DOHH2 (cell line): ENCODE results near the gene PCBP3.

Experiments used
- H3F3A ChIP-seq: fragments of 200-600 bp; sonication (generic), shearing (Covaris generic); 2 replicates; pipeline ENCODE4 v1.6.0; 2016; ENCODE audit warnings: antibody characterized with exemption, mild to moderate bottlenecking; ENCODE audit not compliant: control insufficient read depth, insufficient read depth
- H3K27ac ChIP-seq: fragments of 200-600 bp; sonication (generic); 2 replicates; pipeline ENCODE4 v1.5.1; 2014; ENCODE audit warnings: low read depth, mild to moderate bottlenecking, low read length, moderate library complexity
- H3K27me3 ChIP-seq: fragments of 200-600 bp; sonication (generic); 2 replicates; pipeline ENCODE4 v1.6.1; 2014; ENCODE audit warnings: mild to moderate bottlenecking, low read length, mixed read lengths; ENCODE audit not compliant: control insufficient read depth
- H3K36me3 ChIP-seq: fragments of 200-600 bp; sonication (generic); 2 replicates; pipeline ENCODE4 v1.6.1; 2014; ENCODE audit warnings: mild to moderate bottlenecking, low read length, moderate library complexity, mixed read lengths; ENCODE audit not compliant: control insufficient read depth
- H3K4me1 ChIP-seq: fragments of 200-600 bp; sonication (generic); 2 replicates; pipeline ENCODE4 v1.6.1; 2014; ENCODE audit warnings: mild to moderate bottlenecking, low read length, mixed read lengths; ENCODE audit not compliant: control insufficient read depth
- H3K4me2 ChIP-seq: fragments of 200-600 bp; sonication (generic); 2 replicates; pipeline ENCODE4 v1.6.0; 2014; ENCODE audit warnings: mild to moderate bottlenecking, low read length, moderate library complexity
- H3K4me3 ChIP-seq: fragments of 200-600 bp; sonication (generic); 2 replicates; pipeline ENCODE4 v1.5.1; 2014; ENCODE audit warnings: mild to moderate bottlenecking, low read length, mixed read lengths
- H3K79me2 ChIP-seq: fragments of 200-600 bp; sonication (generic); 2 replicates; pipeline ENCODE4 v1.6.1; 2014; ENCODE audit warnings: mild to moderate bottlenecking, low read length, mixed read lengths; ENCODE audit not compliant: control insufficient read depth
- H3K9me2 ChIP-seq: fragments of 200-600 bp; sonication (generic); replicated peaks from 2 replicates; pipeline ENCODE4 v1.6.1; 2014; ENCODE audit warnings: mild to moderate bottlenecking, low read length, mixed read lengths; ENCODE audit not compliant: control insufficient read depth
- H3K9me3 ChIP-seq: fragments of 200-600 bp; sonication (generic); 2 replicates; pipeline ENCODE4 v1.6.1; 2014; ENCODE audit warnings: antibody characterized with exemption, low read length, mixed read lengths; ENCODE audit not compliant: control insufficient read depth, insufficient read depth
- H4K20me1 ChIP-seq: fragments of 200-600 bp; sonication (generic); 2 replicates; pipeline ENCODE4 v1.6.0; 2014; ENCODE audit warnings: low read depth, mild to moderate bottlenecking, antibody characterized with exemption, low read length, moderate library complexity; ENCODE audit not compliant: control insufficient read depth, insufficient read depth
- CTCF ChIP-seq: fragments of 200-600 bp; sonication (generic); IDR thresholded peaks from one replicate; pipeline ENCODE4 v1.5.1; 2014; ENCODE audit warnings: antibody characterized with exemption, mild to moderate bottlenecking, low read depth, low read length; ENCODE audit not compliant: poor library complexity, severe bottlenecking
- EZH2phosphoT487 ChIP-seq: fragments of 200-600 bp; sonication (generic); IDR thresholded peaks from 2 replicates; pipeline ENCODE4 v1.6.1; 2017; ENCODE audit warnings: borderline replicate concordance, mild to moderate bottlenecking, antibody characterized with exemption, low read length, moderate library complexity, mixed read lengths

PCBP3 gene

GRCh38 chr21:45834026-45834715, 190.6 kb downstream of the PCBP3 start:
- Histone ChIP-seq H3K27ac (no peak overlapping the region), H3K4me3 (no peak overlapping the region), H3K36me3 (no peaks in the 10 kb centered on the region), H4K20me1 (no peaks in the 10 kb centered on the region), H3K9me3 (no peaks in the 10 kb centered on the region), H3K27me3 (no peaks in the 10 kb centered on the region), H3K79me2 (no peaks in the 10 kb centered on the region), H3F3A (no peaks in the 10 kb centered on the region), H3K4me1 (no peaks in the 10 kb centered on the region), H3K9me2 (no peaks in the 10 kb centered on the region), H3K4me2 (no peak overlapping the region)
- no peak for TF ChIP-seq CTCF
- no peak for TF ChIP-seq EZH2phosphoT487

GRCh38 chr21:45834821-45835293, 191.3 kb downstream of the PCBP3 start:
- H3K9me2 ChIP-seq: no peaks in the 10 kb centered on the region
- no peaks in the 10 kb centered on the region for H3K9me3 ChIP-seq
- H3F3A ChIP-seq: no peaks in the 10 kb centered on the region
- no peaks in the 10 kb centered on the region for H3K79me2 ChIP-seq
- no peaks in the 10 kb centered on the region for H3K4me1 ChIP-seq
- no peak overlapping the region for H3K4me2 ChIP-seq
- no peaks in the 10 kb centered on the region for H4K20me1 ChIP-seq
- H3K4me3 ChIP-seq: no peak overlapping the region
- H3K27ac ChIP-seq: no peak overlapping the region
- no peaks in the 10 kb centered on the region for H3K36me3 ChIP-seq
- TF ChIP-seq EZH2phosphoT487 (no peak), CTCF (no peak)
- no peaks in the 10 kb centered on the region for H3K27me3 ChIP-seq

DNA sequence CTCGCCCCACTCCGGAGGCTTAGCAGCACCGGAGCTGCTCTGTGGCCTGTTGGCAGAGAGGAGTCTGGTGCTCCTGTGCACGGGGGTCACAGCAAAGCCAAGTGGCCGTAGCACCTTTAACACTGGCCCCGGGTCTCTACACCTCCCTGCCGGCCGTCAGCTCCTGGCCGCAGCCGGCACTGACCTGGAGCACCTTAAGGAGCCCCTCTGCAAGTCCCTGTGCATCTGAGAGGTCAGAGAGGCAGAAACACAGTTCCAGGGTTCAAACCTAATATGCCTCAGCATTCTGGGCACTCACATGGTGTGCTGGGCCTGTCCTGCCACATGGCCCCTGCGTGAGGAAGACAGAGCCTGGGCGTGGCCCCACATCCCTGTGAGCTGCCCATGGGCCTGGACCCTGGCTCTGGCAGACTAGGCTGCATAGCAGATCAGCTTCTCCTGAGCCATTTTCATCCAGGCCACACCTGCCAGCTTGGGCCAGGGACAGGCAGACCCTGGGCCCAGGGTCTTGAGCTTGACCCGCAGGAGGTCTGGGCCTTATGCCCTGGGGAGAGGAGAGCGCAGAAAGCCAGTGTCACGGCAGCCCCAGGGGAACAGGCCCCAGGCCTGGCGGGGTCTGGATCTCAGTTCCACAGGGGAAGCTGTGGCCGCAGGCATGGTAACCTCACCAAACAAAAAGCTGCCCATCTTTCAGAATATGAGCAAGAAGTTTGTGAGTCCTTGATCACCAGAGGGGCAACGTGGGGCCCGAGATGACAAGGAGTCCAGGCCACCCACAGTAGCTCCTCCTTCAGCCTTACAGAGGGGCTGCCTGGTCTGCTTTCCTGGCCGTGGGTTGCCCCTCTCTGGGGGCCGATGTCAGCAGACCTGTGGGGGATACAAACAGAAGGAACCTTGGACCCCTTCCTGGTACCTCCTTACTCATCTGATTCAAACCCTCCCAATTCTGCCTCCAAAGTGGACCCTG, 192.1 kb downstream of the PCBP3 start:
- Histone ChIP-seq H3K9me2 (no peaks in the 10 kb centered on the region), H3K27ac (no peak overlapping the region), H3K4me2 (no peak overlapping the region), H3F3A (no peaks in the 10 kb centered on the region), H3K79me2 (no peaks in the 10 kb centered on the region), H3K4me3 (no peak overlapping the region), H3K36me3 (no peaks in the 10 kb centered on the region), H4K20me1 (no peaks in the 10 kb centered on the region), H3K27me3 (no peaks in the 10 kb centered on the region), H3K4me1 (no peaks in the 10 kb centered on the region), H3K9me3 (no peaks in the 10 kb centered on the region)
- TF ChIP-seq EZH2phosphoT487 (no peak), CTCF (no peak)
